ENCODE results near the gene TJP1.

TJP1 gene

GRCh38 chr15:29822100-29822683 lies at the start of gene TJP1:
Gene TJP1 (minus strand): TSS chr15:29822468. CDS start chr15:29822028, 440 bp downstream.
- no peak for DNase-seq

- no peak for DNase-seq
These were observed 49.1 kb upstream of the TJP1 start for GRCh38 chr15:29871401-29871800.

- DNase-seq: no peak
These were observed 48.4 kb upstream of the TJP1 start for GRCh38 chr15:29870495-29871151.

- DNase-seq: no peak
These were observed 45.2 kb upstream of the TJP1 start for GRCh38 chr15:29867241-29868000.

GRCh38 chr15:29866337-29866736 lies 44.1 kb upstream of the TJP1 start:
- DNase-seq: no peak

GRCh38 chr15:29864501-29864900 lies 42.2 kb upstream of the TJP1 start:
- DNase-seq: no peak

- DNase-seq: no peak
These were observed 41.2 kb upstream of the TJP1 start for GRCh38 chr15:29863438-29863837.

- DNase-seq: no peak
These were observed 40.0 kb upstream of the TJP1 start for GRCh38 chr15:29862271-29862670.

GRCh38 chr15:29860872-29861271 lies 38.6 kb upstream of the TJP1 start:
- DNase-seq: no peak

GRCh38 chr15:29859973-29860715 lies 37.9 kb upstream of the TJP1 start:
- DNase-seq: no peak

GRCh38 chr15:29859293-29859692 lies 37.0 kb upstream of the TJP1 start:
- no peak for DNase-seq

- DNase-seq: no peak
These were observed 35.0 kb upstream of the TJP1 start for GRCh38 chr15:29857221-29857789.

- no peak for DNase-seq
These were observed 32.1 kb upstream of the TJP1 start for GRCh38 chr15:29854413-29854812.

- DNase-seq: no peak
These were observed 31.1 kb upstream of the TJP1 start for GRCh38 chr15:29853211-29853987.

- no peak for DNase-seq
These were observed 29.9 kb upstream of the TJP1 start for GRCh38 chr15:29852201-29852600.

- no peak for DNase-seq
These were observed 27.4 kb upstream of the TJP1 start for GRCh38 chr15:29849716-29850115.

GRCh38 chr15:29849218-29849617 lies 26.9 kb upstream of the TJP1 start:
- DNase-seq: no peak

- DNase-seq: no peak
These were observed 22.1 kb upstream of the TJP1 start for GRCh38 chr15:29844290-29844903.

- no peak for DNase-seq
These were observed 20.0 kb upstream of the TJP1 start for GRCh38 chr15:29842290-29842689.

- no peak for DNase-seq
These were observed 18.7 kb upstream of the TJP1 start for GRCh38 chr15:29840926-29841325.

- DNase-seq: no peak
These were observed 17.8 kb upstream of the TJP1 start for GRCh38 chr15:29840054-29840453.

Data from MV-4-11 (cell line).